NCI-H146 treated with DMSO at 0.1 percent for 48 hours (cell line): Measurements from ENCODE around the gene ORMDL2.
"Not testable (repeated sequence)": the region's sequence is repeated elsewhere in the genome, so short reads cannot be mapped to it uniquely, and the experiment has no call there.

Experiments
- DNase-seq: peaks from one replicate; lab custom pipeline; 2025; ENCODE audit not compliant: unreplicated experiment; lab: John Stamatoyannopoulos, UW

ORMDL2 gene

DNA sequence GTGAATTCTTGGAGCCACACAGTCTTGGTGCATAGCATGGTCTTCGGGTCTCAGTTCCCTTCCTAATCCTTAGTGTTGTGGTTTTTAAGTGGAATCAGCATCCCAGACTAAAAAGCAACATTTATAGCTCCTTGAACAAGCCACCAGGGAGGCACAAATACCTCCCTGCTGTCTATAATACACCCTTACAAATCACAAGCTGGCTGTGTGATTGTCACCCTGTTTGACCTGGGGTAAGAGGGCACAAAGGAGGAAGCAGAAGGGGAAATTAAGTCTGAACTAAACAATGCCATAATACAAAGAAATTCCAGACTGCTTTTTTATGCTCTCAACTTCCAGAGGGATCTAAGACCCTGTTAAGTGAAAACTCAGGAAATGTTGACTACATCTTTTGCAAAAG lies 32.6 kb downstream of the ORMDL2 start:
- no peak for DNase-seq

DNA sequence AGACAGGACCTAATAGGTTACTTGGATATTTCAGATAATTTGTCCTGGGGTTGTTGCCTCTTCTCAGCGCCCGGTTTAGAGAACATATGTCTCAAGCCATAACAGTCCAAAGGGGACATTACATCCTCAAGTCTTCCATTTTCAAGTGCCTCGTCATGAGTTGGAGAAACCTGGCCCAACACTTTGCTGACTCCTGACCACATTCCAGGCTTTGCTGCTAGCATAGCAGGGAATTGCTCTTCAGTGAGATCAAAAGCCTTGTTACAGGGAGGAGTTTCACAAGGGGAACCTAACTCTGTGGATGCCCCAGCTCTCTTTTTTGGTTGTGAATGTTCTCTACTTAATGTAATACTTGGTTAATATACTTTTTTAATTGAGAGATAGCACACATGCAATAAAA lies 33.1 kb downstream of the ORMDL2 start:
- DNase-seq, result no peak

DNA sequence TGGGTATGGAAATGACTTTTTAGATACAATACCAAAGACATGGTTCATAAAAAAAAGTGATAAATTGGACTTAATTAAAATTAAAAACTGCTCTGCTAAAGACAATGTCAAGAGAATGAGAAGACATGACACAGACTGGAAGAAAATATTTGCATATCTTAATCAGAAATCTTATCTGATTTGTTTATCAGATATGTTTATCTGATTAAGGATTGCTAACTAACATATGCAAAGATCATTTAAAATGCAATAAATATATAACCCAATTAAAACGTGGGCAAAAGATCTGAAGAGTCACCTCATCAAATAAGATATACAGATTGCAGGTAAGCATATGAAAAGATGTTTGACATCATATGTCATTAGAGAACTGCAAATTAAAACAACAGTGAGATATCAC lies 34.9 kb downstream of the ORMDL2 start:
- no peak for DNase-seq

DNA sequence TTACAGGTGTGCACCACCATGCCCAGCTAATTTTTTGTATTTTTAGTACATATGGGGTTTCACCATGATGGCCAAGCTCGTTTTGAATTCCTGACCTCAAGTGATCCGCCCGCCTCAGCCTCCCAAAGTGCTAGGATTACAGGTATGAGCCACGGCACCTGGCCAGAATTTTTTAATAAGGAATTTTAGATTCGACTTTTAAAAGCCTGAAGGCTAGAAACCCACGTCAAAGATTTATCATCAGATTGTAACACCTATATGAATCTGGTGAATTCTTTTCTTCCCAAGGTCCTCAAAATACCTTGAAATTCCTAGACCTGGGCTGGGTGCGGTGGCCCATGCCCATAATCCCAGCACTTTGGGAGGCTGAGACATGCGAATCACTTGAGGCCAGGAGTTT lies 43.6 kb downstream of the ORMDL2 start:
- no peak for DNase-seq

DNA sequence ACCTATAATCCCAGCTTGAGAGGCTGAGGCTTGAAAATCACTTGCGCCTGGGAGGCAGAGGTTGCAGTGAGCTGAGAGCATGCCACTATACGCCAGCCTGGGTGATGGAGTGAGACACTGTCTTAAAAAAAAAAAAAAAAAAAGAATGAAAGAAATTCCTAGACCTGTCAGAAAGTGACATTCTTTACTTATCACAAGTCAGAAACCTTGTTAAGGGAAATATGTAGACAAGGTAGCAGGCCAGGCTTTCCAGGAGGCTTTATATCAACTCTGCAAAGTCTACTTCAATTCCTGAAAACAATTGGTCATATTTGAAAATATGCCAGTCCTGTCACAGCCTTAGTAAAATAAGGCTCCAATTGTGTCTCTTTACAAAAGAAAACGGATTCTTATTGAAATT lies 44.0 kb downstream of the ORMDL2 start:
- DNase-seq, result no peak

DNA sequence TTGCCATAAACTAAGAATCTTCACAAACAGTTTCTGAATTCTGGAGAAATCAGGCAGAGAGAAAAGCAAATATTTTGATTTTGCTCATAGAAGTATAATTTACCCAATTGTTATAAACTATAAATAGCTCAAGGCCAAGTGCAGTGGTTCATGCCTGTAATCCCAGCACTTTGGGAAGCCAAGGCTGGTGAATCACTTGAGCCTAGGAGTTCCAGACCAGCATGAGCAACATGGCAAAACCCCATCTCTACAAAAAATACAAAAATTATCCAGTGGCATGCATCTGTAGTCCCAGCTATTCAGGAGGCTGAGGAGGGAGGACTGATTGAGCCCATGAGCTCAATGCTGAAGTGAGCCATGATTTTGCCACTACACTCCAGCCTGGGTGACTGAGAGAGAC lies 44.4 kb downstream of the ORMDL2 start:
- no peak for DNase-seq

DNA sequence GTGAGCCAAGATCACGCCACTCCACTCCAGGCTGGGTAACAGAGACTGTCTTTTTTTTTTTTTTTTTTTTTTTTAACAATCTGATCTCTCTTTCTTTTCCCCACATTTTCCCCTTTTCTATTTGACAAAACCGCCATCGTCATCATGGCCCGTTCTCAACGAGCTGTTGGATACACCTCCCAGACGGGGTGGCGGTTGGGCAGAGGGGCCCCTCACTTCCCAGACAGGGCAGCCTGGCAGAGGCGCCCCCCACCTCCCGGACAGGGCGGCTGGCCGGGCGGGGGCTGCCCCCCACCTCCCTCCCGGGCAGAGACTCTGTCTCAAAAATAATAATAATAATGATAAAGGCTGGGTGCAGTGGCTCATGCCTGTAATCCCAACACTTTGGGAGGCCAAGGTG lies 45.1 kb downstream of the ORMDL2 start:
- DNase-seq, result not testable (repeated sequence)

DNA sequence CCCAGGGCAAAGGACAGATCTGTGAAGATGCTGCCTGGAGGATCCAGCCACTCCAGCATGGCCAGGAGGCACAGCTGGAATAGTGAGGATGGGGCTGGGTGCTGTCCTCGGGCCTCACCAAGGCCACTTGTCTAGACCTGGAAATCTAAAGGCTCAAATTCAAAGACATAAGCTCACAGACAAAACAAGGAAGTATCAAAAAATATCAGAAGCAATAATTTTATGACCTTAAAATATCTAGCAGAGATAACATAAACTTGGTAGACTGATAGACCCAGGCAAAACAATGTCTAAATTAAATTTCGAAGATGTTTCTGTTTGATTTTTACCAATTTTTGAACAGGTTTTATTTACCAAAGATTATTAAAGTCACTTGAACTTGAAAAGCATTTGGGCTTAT lies 47.5 kb downstream of the ORMDL2 start:
- no peak for DNase-seq

DNA sequence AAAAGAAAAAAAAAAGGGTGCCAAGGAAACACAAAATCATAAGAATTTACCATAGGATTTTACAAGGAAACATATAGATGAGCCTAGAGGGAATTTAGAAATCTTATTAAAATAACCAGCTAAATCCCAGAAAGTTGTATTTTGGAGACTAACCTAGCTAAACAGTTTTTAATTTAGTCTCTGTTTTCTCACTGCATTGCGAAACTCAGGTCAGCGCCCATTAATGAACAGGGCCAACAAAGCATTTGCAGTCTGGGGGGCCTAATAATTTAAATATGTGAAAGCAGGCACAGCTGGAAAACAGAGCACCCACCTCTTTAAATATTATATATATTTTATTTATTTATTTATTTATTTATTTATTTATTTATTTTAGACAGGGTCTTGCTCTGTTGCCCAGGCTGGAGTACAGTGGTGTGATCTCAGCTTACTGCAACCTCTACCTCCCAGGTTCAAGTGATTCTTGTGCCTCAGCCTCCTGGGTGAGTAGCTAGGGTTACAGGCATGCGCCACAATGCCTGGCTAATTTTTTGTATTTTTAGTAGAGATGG lies 48.7 kb downstream of the ORMDL2 start:
- not testable (repeated sequence) for DNase-seq
